Dedifferentiated amniotic fluid mesenchymal stem cell (primary cell): ENCODE measurements around the gene KPTN.

Experiments
- DNase-seq: peaks from one replicate; pipeline ENCODE4 v3.0.0-alpha.2; 2016; ENCODE audit errors: extremely low spot score

Gene KPTN

DNA sequence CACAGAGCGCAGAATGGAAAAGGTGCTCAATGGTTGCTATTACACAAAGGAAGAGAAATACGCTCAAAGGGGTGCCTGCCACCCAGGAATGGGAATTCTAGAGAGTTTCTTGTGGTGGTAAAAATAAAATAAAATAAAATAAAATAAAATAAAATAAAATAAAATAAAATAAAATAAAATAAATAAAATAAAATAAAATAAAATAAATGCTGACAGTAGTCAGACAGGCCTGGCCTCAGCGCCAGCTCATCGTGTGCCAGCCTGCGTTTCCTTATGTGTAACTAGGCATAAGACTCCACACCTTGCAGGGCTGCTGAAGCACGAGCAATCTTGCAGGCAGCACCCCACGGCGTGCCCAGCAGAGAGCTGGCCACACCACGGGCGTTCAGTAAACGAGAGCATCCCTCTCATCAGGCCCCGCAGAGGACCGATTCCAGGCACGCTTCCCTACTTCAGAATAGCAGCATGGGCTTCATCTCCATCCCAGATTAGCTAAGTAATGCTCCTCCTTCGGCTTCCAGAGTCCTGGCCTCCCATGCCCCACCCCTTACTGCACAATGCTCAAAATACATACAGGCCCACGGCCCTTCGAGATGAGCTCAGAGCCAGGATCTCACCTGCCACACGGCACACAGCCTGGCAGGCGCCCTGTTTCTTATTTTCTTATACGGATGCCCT lies 25.3 kb upstream of the KPTN start:
- no peak for DNase-seq

DNA sequence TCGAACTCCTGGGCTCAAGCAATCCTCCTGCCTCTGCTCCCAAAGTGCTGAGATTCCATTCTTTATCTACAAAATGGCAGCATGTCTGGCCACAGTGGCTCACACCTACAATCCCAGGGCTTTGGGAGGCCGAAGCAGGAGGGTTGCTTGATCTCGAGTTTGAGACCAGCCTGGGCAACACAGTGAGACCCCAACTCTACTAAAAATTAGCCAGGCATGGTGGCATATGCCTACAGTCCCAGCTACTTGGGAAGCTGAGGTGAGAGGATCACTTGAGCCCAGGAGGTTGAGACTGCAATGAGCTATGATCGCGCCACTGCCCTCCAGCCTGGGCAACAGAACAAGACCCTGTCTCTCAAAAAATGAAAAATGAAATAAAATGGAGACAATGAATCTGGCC lies 24.7 kb upstream of the KPTN start:
- DNase-seq, result no peak

DNA sequence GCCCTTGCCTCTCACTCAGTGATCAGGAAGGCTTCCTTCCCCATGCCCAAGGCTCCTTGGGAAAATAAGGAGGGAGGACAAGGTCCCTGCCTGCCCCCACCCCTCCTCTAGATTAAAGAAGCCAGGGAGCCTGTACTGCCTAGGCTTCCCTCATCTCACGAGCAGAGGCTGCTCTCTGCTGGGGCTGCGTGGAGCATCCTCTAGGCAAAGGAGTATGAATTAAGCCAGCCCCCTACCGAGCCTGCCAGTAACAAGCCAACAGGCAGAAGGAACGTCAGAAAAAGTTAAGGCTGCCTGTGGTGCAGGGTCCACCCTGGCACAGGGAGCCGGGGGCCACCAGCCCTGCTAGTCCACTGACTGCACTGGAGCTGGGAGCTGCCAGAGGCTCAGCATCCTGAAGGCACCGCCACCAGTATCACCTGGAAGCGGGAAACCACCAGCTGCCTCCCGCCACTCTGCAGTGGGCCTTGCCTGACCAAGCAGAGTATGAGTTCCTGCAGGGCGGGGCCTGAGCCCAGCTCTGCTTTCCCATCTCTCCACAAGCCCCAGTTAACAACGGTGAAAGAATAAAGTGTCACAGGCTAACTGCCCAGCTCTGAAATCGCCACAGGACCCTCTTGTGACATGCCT lies 24.0 kb upstream of the KPTN start:
- DNase-seq, result no peak

DNA sequence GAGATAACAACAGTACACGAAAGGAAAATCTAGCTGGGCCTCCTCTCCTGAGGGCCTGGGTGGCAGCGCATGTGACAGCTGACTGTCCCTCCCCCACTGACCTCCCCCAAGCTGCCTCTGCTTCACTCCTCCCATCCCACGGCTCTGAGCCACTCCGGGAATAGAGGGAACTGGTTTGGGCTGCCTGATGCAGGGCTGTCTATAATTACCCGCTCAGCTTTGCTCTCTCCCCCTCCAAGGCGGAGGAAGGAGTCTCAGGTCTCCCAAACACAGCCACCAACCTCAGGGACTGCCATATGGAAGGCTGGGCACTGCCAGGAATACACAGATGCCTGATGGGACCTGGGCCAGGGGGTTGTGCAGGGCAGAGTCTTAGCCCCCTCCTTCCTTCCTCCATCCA lies 23.0 kb upstream of the KPTN start:
- DNase-seq, result no peak

DNA sequence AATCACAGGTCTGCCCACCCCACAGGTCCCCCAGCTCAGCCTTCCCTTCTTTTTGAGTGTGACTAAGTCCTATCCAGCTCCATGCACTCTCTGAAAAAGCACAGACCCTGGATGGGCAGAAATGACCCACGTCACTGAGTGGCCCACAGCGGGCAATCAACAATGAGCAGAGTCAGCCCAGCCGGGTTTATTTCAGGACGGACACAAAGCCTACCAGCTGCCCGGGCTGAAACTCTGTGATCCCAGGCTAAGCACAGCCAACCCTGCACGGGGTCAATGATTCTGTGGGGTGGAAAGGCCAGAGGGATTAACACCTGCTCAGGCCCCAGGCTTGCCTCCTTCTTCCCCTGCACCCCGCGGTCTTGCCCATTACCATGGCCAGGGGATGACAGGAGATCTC lies 22.4 kb upstream of the KPTN start:
- DNase-seq, result no peak

DNA sequence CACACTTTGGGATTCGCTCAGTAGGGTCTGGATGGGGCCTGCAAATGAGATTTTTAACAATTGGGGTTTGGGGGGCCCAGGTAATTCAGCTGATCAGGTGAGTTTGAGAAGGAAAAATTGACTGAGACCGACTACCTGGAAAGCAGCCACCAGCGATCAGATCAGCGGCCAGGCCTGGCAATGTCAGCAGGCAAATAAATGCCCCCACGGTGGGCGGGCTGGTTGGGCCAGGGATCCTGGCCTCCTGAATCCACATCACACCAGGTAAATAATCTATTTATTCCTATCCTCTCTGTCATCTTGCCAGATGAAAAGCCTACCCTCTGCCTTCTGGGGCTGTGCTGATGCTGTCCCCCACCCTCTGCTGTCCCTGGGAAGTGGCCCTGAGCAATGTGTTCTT lies 21.5 kb upstream of the KPTN start:
- no peak for DNase-seq

DNA sequence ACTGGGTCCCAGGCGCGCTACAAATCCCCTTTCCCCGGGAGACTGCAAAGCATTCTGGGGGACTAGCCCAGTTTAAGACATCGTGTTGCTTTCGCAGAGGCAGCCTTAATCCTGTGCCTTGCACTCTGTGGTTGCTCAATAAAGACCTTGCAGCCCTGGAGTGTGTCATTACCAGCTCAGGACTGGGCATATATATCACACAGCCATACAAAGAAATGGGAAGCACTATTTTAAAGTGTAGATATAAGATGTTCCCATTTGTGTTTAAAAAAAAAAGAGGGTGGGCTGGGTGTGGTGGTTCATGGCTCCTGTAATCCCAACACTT lies 19.8 kb upstream of the KPTN start:
- no peak for DNase-seq

DNA sequence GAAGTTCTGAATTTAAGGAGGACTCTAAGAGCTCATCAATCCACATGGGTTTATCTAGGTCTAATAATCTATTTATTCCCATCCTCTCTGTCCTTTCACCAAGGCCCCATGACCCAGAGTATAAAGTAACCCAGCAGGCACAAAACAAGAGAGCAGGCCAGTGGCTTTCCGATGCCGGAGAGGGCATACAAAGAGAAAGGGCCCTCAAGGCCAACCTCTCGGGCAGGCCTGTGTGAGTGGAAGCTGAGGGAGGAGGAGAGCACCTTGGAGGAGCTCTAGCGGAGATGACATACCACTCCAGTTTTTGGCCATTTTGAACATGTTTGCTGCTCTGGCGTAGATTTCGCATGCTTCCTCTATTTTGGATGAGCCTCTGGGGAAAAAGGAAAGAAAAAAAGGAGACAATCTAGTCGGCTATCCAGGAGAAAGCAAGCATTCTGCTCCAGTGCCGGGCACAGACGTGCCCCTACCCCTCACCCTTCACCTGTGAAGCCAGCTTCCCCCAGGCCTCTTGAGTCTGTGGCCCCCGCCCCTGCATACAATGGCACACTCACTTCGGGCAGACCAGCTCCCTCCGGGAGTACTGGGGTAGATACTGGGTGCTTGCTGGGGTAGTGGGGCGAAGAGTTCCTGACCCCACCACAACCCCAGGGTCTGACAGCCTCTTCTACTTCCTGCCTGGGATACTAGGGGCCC lies 19.3 kb upstream of the KPTN start:
- DNase-seq, result no peak

DNA sequence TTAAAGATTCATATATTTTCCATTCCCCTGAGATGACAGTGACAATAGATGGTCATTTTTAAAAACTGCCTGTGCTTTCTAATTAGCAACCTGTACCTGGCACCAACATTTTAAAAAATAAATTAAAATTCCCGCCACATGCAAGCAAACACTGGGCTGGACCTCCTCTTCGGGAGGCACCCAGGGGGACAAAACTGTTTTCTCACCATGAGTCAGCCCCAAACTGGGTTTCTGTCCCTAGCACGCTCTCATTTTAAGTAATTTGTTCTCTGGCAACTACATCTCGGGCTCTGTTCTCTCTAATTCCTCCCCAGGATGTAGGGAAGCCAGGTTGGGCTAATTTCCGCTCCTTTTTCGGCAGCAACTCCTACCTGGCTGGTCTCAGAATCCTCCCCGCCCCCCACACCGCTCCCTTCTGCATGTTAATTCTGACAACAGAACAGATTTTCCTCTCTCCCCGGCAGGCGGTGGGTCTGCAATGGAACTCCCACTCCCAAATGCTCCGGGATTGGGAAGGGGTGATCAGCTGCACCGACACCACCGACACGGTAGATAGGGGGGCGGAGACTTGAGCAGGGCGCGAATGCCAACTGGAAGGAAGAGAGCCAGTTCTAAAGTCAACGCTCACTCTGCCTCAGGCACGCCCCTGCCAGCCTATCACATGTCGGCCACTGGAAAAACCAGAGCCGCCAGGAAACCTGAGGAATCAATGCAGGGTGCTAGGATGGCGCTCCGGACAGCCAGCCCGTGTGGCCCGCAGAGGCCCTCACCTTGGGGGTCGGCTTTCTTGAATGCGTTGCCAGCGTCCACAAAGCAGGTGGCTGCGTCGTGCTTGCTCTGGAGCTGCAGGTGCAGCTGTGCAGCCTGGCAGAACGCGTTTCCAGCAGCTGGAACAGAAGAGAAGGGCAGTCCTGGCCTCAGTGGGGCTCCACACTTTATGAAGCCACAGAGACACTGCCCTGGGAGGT lies 16.1 kb upstream of the KPTN start:
- DNase-seq, result no peak

DNA sequence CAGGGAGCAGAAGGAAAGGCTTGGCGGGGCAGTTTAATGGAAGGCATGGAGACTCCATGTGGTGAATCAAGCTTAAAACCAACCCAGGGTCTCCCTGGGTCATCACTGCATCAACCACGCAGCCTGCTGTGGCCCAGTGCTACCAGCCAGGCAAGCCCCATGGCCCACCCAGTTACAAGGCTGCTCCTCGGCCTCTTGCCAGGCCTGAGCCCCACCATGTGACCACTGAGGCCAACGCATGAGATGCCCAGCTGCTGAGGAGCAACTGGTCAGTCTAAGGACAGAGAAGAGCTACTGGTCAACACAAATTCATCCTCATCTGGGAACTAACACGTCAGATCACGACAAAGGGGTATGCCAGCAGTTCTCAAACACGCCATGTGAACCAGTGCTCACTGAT lies 15.4 kb upstream of the KPTN start:
- DNase-seq, result no peak

DNA sequence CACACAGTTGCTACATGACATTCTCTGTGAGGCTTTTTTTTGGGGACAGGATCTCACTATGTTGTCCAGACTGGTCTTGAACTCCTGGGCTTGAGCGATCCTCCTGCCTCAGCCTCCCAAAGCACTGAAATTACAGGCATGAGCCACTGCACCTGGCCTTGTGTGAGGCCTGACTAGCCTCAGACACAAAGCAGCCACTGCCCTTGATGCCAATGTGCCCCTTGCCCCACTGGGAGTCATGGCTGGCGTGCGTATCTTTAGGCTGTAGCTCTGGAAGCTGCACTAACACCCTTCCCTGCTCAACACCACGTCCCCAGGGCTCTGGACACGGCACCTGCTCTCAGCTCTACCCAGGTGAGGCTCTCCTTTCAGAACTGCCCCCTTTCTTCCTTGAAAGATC lies 14.5 kb upstream of the KPTN start:
- DNase-seq, result no peak

DNA sequence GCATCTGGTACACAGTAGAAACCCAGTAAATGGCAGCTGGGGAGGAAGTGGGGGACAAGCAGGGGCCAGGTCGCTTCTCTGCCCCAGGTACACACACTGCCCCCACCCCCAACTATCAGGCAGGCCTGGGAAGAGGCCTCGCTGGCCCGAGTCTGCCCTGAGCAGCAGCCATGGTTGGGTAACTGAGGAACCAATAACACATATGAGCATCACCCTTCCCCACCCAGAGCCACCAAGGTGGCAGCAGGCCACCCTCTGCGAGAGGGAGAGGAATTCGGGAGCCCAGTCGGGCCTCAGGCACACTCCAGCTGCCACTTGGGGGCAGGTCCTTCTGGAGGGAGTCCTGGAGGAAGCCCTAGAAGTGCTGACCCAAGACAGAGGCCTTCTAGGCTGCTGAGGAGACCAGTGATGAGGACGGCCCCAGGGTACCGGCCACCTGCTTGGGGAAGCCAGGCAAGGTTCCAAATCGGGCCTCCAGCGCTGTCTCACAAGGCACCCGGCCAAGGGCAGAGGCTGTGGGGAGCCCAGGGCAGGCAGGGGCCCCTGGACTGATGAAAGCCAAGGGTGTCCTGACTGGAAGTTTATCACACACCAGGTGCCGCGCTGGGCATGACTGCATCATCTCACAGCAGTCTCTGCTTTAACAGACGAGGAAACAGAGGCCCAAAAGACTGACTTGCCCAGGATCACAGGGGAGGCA lies 14.0 kb upstream of the KPTN start:
- no peak for DNase-seq

DNA sequence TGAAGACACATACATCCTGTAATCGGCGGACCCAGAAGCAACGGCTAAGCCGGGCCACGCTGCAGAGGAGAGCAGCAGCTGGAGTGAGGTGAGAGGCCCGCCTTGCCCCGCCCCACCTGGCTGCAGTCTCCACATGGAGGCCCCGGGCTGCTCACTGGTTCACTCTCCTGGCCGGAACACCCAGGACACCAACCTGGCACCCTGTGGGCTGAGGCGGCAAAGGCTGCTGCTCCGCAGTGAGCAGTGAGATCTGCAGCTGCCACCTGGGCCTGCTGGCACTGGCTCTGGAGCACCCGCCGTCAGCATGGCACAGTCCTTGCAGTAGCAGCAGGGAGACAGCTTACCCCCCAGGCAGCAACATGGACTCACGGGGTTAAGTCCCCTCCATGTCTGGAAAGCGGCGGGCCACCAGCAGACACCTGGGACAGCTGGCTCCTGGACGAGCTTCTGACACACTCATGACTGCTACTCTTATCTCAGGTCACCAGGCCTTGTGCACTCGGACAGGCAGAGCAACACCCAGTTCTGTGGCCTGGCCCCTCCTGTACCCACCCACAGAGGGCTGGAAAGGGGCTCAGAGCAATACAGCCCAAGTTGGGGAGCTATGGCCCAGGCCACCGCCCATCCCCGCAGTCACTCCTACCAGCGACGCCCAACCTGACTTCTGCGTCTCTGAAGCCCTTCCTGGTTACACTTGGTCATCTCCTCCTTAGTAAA lies 13.2 kb upstream of the KPTN start:
- DNase-seq, result no peak

DNA sequence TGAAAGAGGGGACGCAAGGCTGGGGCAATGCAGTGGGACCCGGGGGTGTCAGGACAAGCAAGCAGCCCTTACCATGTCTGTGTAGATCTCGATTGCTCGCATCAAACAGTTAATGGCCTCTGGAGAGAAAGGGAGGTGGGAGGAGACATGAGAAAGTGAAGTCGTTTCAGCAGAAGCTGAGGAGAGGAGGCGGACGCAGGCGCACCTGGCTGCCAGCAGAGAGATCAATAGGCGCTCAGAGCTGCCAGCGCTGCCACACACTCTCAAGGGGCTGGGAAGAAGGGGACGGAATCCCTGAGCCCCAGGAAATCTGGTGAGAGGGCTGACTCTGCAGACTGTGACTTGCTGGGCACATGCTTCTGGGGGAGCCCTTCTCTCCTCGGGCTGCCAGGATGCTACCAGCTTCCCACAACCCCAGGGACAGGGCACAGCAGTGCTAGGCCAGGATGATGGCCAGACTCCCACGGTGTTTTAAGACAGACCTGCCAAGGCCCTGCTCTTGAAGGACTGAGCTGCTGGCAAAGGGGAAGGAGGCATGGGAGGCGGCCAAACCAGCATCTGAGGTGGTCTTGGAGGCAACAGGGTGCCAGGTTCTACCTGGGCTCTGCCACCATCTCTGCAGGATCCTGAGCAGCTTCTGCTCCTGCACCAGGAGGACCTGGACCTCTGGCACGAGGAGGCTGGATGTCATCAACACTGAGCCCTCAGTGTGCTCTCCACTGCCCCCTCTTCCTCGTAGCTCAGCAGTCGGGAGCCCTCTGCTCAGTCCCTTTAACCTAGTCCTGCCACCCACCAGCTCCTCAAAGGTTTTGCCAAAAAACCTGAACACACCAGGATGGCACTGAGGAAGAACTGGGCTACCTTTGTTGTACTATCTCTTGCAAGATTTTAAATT lies 11.7 kb upstream of the KPTN start:
- no peak for DNase-seq

DNA sequence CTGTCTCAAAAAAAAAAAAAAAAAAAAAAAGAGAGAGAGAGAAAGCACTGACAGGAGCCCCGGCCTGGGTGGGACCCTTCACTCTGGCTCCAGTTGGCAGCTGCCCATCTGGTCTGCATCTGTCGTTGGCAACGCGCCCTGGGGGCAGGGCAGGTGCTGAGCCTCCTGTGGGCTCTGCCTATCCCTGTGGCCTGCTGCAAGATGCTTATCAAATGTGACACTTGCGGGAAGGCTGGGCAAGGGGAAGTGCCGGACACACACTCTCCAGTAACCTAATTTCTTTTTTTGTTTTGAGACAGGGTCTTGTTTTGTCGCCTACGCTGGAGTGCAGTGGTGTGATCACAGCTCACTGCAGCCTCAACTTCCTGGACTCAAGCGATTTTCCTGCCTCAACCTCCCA lies 10.7 kb upstream of the KPTN start:
- no peak for DNase-seq

DNA sequence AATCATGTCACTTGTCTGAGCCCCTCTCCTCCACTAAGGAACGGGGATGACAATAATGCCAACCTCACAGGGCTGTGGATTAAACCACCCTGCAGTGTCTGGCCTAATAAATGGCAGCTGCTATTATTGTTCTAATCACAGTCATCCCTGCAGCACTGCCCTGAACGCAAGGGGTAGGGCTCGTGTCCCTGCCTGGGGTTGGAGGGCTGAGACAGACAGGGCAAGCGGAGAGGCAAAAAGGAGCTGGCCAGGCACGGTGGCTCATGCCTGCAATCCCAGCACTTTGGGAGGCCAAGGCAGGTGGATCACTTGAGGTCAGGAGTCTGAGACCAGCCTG lies 10.2 kb upstream of the KPTN start:
- no peak for DNase-seq

DNA sequence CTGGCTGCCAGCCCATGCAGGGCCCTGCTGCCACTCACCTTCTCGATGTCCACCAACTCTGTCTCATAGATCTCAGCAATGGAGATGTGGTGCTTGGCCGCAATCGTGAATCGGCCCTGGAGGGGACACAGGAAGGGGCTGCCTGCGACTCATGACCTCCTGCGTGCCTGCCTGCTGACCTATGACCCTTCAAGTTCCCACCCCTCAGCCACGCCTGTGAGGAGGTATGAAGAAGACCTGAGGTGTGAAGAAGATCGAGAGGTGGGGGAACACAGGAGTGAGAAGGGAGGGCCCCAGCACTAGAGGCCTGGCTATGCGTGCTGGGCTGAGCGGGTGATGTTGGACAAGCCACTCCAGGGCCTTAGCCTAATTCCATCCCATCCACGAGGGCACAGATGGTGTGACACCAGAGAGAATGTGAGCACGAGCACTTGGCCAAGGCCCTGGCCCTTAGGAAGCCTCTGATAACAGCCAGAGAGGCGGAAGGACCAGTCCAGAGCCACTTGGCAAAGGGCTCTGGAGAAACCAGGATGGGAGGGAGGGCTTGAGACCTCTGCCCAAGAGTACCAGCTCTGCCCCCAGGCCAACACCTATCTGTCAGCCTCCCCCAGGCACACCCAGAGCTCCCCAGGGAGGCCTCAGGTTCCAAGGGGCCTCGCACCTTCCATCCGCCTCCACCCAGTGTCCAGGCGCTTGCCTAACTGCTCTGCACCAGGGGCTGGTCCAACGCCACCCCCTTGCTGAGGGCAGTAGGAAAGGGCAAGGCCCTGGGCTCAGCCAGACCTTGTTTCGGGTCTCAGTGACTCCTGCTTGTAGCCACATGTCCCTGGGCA lies 9.6 kb upstream of the KPTN start:
- no peak for DNase-seq

DNA sequence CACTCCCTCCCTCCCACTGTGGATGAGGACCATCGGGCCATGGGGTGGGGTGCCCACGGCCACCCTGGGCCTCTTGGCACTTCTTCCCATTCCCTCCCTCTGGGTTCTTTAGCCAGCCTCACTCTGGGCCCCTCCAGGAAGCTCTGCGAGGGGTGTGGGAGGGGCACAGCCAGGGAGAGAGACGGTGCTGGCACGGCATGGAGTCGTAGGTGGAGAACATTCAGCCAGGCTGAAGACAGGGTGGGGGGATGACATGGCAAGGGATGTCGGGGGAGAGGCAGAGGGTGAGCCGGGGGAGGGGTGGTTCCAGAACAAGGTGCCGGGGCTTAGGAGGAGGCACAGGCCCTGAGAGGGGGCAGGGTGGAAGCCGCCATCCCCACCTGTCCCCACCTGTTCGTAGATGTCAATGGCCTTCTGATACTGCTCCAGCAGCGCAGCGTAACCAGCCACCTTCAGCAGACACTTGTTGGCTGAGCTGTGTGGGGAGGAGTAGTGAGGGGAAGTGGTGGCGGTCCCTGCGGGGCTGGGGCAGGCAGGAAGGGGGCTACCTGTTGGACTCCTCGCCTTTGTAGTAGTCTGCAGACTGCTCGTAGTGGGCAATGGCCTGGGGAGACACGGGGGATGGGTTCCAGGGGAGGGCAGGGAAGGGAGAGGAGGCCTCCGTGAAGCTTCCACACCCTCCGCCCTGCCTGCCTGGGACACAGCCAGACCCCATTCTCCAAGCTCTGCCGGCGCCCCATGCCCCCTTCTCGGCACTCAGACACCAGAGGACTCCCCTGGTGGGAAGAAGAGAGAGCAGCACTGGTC lies 8.8 kb upstream of the KPTN start:
- no peak for DNase-seq
